C4-2B (cell line): Measurements from ENCODE around the gene SLC30A3.

ENCODE experiments used
- H3K27ac ChIP-seq: fragments of 450-650 bp; 2 replicates; pipeline ENCODE4 v1.5.1; 2017
- ZFX ChIP-seq: fragments of 450-650 bp; IDR thresholded peaks from 2 replicates; pipeline ENCODE4 v1.6.1; 2017
- TF ChIP-seq, protein P1 (sequence below): fragments of 450-650 bp; conservative IDR thresholded peaks from 2 replicates; pipeline ENCODE4 v1.5.1; 2017; ENCODE audit warnings: mild to moderate bottlenecking

Gene SLC30A3

DNA sequence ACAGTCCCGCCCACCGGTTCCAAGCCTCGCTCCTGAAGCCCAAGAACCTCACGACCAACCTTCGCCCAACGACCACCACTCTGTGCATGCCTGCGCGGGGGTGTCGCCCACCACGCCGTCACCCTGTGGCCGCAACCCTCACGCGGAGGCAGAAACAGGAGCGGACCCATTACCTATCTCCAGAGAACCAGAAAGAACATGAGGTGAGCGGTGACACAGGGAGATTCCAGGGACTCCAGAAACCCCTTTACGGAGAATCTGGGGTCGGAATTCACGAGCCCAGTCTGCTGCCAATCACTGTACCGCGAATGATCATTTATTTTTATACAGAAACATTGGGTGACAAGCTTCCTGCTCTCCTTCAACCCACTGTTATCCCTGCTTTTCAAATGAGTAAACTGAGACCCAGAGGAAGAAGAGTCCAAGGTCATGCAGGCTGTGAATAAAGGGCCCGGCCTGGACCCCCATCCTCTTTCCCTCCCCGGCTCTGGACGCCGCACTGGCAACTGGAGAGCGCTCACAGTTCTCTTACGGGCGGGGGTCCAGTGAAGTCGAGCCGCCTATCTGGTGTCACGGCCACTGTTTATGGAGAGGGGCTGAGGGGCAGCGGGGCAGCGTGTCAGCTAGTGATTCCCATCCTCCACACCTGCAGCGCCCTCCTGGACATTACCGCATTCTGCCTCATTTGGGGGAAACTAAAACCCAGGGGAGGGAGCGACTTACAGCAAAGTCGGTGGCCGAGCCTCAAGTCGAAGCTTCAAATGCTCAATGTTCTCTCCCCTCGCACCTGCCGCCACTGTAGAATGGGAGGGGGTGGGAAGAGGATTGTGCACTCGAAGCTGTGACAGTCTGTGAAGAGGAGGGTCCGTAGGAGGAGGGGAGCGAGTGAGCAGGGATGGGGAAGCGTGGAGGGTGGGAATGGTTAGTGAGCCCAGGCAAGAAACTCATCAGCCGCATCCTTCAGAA is 723 bp upstream of the SLC30A3 start:
- TF ChIP-seq, protein P1, sequence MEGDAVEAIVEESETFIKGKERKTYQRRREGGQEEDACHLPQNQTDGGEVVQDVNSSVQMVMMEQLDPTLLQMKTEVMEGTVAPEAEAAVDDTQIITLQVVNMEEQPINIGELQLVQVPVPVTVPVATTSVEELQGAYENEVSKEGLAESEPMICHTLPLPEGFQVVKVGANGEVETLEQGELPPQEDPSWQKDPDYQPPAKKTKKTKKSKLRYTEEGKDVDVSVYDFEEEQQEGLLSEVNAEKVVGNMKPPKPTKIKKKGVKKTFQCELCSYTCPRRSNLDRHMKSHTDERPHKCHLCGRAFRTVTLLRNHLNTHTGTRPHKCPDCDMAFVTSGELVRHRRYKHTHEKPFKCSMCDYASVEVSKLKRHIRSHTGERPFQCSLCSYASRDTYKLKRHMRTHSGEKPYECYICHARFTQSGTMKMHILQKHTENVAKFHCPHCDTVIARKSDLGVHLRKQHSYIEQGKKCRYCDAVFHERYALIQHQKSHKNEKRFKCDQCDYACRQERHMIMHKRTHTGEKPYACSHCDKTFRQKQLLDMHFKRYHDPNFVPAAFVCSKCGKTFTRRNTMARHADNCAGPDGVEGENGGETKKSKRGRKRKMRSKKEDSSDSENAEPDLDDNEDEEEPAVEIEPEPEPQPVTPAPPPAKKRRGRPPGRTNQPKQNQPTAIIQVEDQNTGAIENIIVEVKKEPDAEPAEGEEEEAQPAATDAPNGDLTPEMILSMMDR, result no peak
- no peak overlapping the region for H3K27ac ChIP-seq

DNA sequence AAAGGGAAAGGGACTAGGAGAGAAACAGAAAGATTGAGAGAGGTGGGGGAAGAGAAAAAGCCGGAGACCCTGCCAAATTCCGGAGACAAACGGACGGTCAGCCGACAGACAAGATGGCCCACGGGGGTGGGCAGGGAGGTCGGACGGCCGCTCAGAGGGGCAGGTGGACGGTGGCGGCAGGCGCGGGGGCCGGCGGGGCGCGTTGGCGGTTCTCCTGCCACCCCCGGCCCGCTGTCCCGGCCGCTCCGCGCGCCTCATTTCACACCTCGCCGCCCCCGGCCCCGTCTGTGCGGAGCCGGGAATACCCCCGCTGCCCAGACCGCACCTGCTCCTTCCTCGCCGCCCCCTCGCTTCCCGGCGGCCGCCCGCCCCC is 935 bp downstream of the SLC30A3 start:
- no peak for TF ChIP-seq ZFX
- TF ChIP-seq, protein P1, result no peak
- no peak overlapping the region for H3K27ac ChIP-seq

DNA sequence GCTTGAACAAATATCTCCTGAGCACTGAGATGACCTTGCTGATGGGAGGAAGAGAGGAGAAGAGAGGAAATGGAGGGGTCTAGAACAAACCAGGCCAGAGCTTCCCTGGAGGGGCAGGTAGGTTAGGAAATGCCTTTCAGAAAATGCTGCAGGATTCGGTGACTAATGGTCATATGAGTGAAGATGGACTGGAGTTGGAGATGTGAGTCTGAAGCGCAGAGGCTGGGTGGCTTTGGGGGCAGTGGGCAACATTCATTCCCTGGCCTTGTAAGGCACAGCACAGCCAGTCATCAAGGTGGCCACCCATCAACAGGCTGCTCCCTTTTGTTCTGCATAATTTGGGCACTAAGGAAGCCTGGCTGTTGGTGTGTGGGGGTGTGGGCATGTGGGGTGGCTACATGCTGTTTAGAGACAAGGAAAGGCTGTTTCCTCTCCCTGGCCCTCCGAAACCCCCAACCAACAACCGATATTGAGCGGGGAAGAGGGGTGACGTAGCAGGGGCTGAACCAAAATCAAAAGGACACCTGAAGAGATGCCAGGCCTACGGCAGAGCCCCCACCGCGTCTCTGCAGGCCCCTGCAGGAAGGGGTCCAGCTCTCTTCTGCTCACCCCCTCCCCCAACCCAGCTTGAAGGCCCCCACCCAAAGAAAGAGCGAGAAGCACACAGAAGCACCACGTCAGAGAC is 1.5 kb downstream of the SLC30A3 start:
- TF ChIP-seq, protein P1, result no peak
- TF ChIP-seq ZFX, result no peak
- H3K27ac ChIP-seq, result no peak overlapping the region

DNA sequence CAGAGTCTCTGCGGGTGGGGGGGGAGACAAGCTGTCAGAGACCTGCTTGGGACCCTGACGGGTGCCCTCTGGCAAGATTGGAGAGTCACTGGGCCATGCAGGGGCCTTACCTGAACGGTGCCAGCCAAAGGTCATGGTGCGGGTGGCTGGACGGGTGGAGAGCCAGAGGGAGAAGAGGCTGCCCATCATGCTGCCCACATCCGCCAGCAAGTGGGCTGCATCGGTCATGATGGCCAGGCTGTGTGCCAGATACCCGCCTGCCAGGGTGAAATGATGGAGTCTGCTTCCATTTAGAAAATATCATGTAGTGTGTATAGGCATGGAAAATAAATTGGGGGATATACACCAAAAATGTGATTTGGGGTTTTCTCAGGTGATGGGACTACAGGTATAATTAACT is 4.8 kb downstream of the SLC30A3 start:
- no peak overlapping the region for H3K27ac ChIP-seq
- no peak for TF ChIP-seq ZFX
- TF ChIP-seq, protein P1, result no peak

DNA sequence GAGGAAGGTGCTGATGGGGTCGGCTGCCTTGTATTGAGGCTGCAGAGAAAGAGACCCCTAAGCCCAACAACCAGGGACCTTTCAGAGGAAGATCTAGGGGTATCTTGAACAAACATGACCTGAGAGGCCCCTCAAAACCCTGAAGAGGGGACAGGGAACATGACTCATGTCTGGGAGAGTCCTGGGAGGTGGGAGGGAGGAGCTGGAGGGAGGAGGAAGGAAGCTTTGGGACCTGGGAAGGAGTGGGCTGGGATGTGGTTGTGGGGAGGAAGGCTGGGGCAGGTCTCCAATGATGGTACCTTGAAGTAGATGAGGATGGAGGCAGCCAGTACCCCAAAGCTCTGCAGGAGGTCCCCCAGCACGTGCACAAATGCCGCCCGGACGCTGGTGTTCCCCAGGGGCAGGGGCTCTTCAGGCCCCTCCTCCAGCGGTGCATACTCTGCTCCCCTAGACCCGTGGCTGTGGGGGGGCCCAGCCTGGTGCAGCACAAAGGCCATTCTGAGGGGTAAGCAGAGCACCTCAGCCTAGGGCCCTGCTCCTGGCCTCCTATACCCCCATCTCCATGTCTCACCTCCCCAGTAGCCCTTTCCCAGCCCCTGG is 5.9 kb downstream of the SLC30A3 start:
- H3K27ac ChIP-seq, result no peak overlapping the region
- TF ChIP-seq ZFX, result no peak
- TF ChIP-seq, protein P1, result no peak

DNA sequence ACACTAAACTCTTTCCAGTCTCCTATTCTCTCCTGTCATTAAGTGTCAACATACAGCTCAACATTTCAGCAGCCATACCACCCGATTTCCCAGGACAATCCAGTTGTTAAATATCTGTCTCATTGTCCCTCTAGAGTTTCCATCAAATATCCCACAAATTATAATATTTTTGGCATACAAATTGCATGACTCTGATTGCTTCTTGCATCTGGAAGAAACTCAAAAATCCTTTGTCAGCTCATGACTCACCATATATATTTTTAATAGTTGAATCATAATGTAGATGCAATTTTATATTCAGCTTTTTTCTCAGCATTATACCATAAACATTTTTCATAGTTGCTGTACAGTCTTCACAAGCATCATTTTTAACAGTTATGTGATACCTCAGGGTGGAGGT is 7.2 kb downstream of the SLC30A3 start:
- TF ChIP-seq, protein P1, result no peak
- TF ChIP-seq ZFX, result no peak
- no peak overlapping the region for H3K27ac ChIP-seq

DNA sequence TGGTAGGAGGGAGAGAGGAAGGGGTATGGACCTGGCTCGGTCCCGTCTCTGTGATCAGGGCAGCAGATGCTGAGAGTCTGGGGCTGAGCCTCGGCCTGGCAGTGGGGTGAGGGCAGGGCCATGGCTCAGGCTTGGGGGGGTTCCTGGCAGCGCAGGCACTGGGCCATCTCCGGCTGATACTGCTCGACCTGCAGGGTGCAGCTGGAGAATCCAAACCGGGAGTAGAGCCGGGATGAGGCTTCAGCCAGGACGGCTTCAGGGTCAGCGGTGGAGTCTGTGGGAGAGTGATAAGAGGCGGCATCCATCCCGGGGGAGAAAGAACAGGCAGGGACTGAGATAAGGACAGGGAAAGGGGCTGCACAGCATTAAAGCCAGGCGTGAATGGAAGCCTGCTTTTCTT is 7.7 kb downstream of the SLC30A3 start:
- TF ChIP-seq ZFX, result no peak
- TF ChIP-seq, protein P1, result no peak
- no peak overlapping the region for H3K27ac ChIP-seq
